C4-2B (cell line): ENCODE data around the gene OR2A2.

Experiments
- ZFX ChIP-seq: fragments of 450-650 bp; IDR thresholded peaks from 2 replicates; pipeline ENCODE4 v1.6.1; 2017
- TF ChIP-seq, protein P1 (sequence below): fragments of 450-650 bp; conservative IDR thresholded peaks from 2 replicates; pipeline ENCODE4 v1.5.1; 2017; ENCODE audit warnings: mild to moderate bottlenecking

DNA sequence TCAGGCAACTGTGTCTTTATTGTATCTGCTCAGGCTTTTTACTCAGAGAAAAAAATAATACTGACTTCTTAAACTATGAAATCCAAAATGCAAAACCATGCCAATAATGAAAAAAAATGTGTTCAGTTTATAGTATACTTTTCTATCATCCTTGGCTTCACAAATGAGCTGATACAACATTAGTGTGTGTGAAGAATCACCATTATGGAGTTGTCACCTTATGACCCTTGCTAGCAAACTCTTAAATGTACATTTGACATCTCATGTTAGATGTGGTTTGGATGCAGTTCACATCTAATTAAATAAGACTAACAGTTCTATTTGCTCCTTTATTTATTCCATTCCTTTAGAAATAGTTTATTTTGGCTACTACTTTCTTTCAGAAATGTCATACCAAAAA is 4.2 kb upstream of the OR2A2 start:
- TF ChIP-seq, protein P1, sequence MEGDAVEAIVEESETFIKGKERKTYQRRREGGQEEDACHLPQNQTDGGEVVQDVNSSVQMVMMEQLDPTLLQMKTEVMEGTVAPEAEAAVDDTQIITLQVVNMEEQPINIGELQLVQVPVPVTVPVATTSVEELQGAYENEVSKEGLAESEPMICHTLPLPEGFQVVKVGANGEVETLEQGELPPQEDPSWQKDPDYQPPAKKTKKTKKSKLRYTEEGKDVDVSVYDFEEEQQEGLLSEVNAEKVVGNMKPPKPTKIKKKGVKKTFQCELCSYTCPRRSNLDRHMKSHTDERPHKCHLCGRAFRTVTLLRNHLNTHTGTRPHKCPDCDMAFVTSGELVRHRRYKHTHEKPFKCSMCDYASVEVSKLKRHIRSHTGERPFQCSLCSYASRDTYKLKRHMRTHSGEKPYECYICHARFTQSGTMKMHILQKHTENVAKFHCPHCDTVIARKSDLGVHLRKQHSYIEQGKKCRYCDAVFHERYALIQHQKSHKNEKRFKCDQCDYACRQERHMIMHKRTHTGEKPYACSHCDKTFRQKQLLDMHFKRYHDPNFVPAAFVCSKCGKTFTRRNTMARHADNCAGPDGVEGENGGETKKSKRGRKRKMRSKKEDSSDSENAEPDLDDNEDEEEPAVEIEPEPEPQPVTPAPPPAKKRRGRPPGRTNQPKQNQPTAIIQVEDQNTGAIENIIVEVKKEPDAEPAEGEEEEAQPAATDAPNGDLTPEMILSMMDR: no peak
- TF ChIP-seq ZFX: no peak
